Neural cell (in vitro differentiated cells): Measurements from ENCODE around the gene RBFOX2. TPM values are rescaled to one million over a fixed set of nuclear protein-coding genes. Genes with fewer than 3 reads are reported as not detected.

Source experiments
- H2AFZ ChIP-seq: fragments of 200-600, 300-800 bp; sonication (generic), shearing (Covaris generic); 2 replicates; pipeline ENCODE4 v1.6.0; 2014; ENCODE audit warnings: low read depth, mild to moderate bottlenecking, antibody characterized with exemption, low read length, moderate library complexity
- H3F3A ChIP-seq: fragments of 200-600 bp; shearing (Covaris generic); 2 replicates; pipeline ENCODE4 v1.6.1; 2016; ENCODE audit warnings: mild to moderate bottlenecking, moderate library complexity, mixed read lengths, antibody characterized with exemption, low read length; ENCODE audit not compliant: insufficient read depth, poor library complexity, severe bottlenecking
- H3K27ac ChIP-seq: fragments of 200-600, 300-800 bp; sonication (generic), shearing (Covaris generic); 2 replicates; pipeline ENCODE4 v1.5.1; 2014; ENCODE audit warnings: mild to moderate bottlenecking, low read length, moderate library complexity
- H3K27me3 ChIP-seq: fragments of 300-800, 200-600 bp; sonication (generic), shearing (Covaris generic); 2 replicates; pipeline ENCODE4 v1.6.0; 2014; ENCODE audit warnings: mild to moderate bottlenecking, low read depth, low read length, moderate library complexity; ENCODE audit not compliant: insufficient read depth
- H3K36me3 ChIP-seq: fragments of 300-800, 200-600 bp; sonication (generic), shearing (Covaris generic); 2 replicates; pipeline ENCODE4 v1.5.1; 2014; ENCODE audit warnings: mild to moderate bottlenecking, antibody characterized with exemption, low read length, moderate library complexity; ENCODE audit not compliant: insufficient read depth
- H3K4me2 ChIP-seq: fragments of 300-800, 200-600 bp; sonication (generic), shearing (Covaris generic); 2 replicates; pipeline ENCODE4 v1.6.0; 2014; ENCODE audit warnings: mild to moderate bottlenecking, low read length
- H3K4me3 ChIP-seq: fragments of 300-800, 200-600 bp; sonication (generic), shearing (Covaris generic); 2 replicates; pipeline ENCODE4 v1.5.1; 2014; ENCODE audit warnings: mild to moderate bottlenecking, low read length, moderate library complexity
- H3K79me2 ChIP-seq: fragments of 200-600 bp; shearing (Covaris generic); replicated peaks from 2 replicates; pipeline ENCODE4 v1.6.0; 2014; ENCODE audit warnings: mild to moderate bottlenecking, low read length, moderate library complexity; ENCODE audit not compliant: insufficient read depth
- H3K9ac ChIP-seq: fragments of 300-800, 200-600 bp; sonication (generic), shearing (Covaris generic); 2 replicates; pipeline ENCODE4 v1.6.1; 2016; ENCODE audit warnings: mild to moderate bottlenecking, low read length, mixed read lengths
- H3K9me2 ChIP-seq: fragments of 200-600 bp; shearing (Covaris generic); 2 replicates; pipeline ENCODE4 v1.6.1; 2016; ENCODE audit warnings: mild to moderate bottlenecking, low read length, mixed read lengths; ENCODE audit not compliant: insufficient read depth
- H3K9me3 ChIP-seq: fragments of 200-600, 300-800 bp; sonication (generic), shearing (Covaris generic); 2 replicates; pipeline ENCODE4 v1.6.1; 2016; ENCODE audit warnings: mild to moderate bottlenecking, mixed run types, low read length, moderate library complexity, mixed read lengths
- H4K20me1 ChIP-seq: fragments of 200-600 bp; shearing (Covaris generic); 2 replicates; pipeline ENCODE4 v1.6.1; 2016; ENCODE audit warnings: mild to moderate bottlenecking, mixed run types; ENCODE audit not compliant: insufficient read depth
- EP300 ChIP-seq: fragments of 450-650 bp; conservative IDR thresholded peaks from 2 replicates; pipeline ENCODE4 v1.6.1; 2014; ENCODE audit warnings: antibody characterized with exemption, mild to moderate bottlenecking, moderate library complexity; ENCODE audit not compliant: poor library complexity, severe bottlenecking
- EZH2 ChIP-seq: fragments of 200-600, 300-800 bp; shearing (Covaris generic), sonication (generic); IDR thresholded peaks from 2 replicates; pipeline ENCODE4 v1.6.1; 2014; ENCODE audit warnings: antibody characterized with exemption, low read length, borderline replicate concordance, mild to moderate bottlenecking; ENCODE audit not compliant: insufficient read depth, poor library complexity, severe bottlenecking
- MXI1 ChIP-seq: fragments of 450-650 bp; conservative IDR thresholded peaks from 2 replicates; pipeline ENCODE4 v1.6.1; 2014; ENCODE audit warnings: antibody characterized with exemption, mild to moderate bottlenecking; ENCODE audit not compliant: poor library complexity, severe bottlenecking
- POLR2AphosphoS5 ChIP-seq: IDR thresholded peaks from 2 replicates; pipeline ENCODE4 v1.6.1; 2012
- RAD21 ChIP-seq: fragments of 450-650 bp; conservative IDR thresholded peaks from 2 replicates; pipeline ENCODE4 v1.6.1; 2014; ENCODE audit warnings: antibody characterized with exemption, mild to moderate bottlenecking, moderate library complexity
- SMC3 ChIP-seq: fragments of 450-650 bp; conservative IDR thresholded peaks from 2 replicates; pipeline ENCODE4 v1.6.1; 2014; ENCODE audit warnings: antibody characterized with exemption, mild to moderate bottlenecking, moderate library complexity; ENCODE audit not compliant: poor library complexity
- TAF1 ChIP-seq: IDR thresholded peaks from 2 replicates; pipeline ENCODE4 v1.6.1; 2012; ENCODE audit warnings: low read depth
- polyA plus RNA-seq: library from polyadenylated mRNA; depleted of rRNA; stranded (reverse); fragments of >200 nt; gene quantifications from 2 replicates; pipeline ENCODE4 v1.2.3, GENCODE V29; 2014
- TF ChIP-seq, protein P1 (sequence below): fragments of 450-650 bp; IDR thresholded peaks from 2 replicates; pipeline ENCODE4 v1.5.1; 2014; ENCODE audit warnings: antibody characterized with exemption, mild to moderate bottlenecking, moderate library complexity; ENCODE audit not compliant: poor library complexity, severe bottlenecking
- TF ChIP-seq, protein P2 (sequence below): IDR thresholded peaks from 2 replicates; pipeline ENCODE4 v1.6.1; 2012; ENCODE audit warnings: borderline replicate concordance

RBFOX2 gene
- polyA plus RNA-seq, 1 donor from 2014 or later, result 529 TPM

- Histone ChIP-seq H3K27ac (no peak overlapping the region), H4K20me1 (no peaks in the 10 kb centered on the region), H3K9ac (no peak overlapping the region), H3K9me3 (no peaks in the 10 kb centered on the region), H2AFZ (no peak overlapping the region), H3F3A (peaks cover 5% of the 10 kb centered on the region), H3K4me3 (no peak overlapping the region), H3K27me3 (no peaks in the 10 kb centered on the region), H3K36me3 (no peaks in the 10 kb centered on the region), H3K9me2 (no peaks in the 10 kb centered on the region), H3K4me2 (no peak overlapping the region), H3K79me2 (peaks cover 46% of the 10 kb centered on the region)
- TF ChIP-seq POLR2AphosphoS5 (no peak), EZH2 (no peak)
- TF ChIP-seq, protein P1, sequence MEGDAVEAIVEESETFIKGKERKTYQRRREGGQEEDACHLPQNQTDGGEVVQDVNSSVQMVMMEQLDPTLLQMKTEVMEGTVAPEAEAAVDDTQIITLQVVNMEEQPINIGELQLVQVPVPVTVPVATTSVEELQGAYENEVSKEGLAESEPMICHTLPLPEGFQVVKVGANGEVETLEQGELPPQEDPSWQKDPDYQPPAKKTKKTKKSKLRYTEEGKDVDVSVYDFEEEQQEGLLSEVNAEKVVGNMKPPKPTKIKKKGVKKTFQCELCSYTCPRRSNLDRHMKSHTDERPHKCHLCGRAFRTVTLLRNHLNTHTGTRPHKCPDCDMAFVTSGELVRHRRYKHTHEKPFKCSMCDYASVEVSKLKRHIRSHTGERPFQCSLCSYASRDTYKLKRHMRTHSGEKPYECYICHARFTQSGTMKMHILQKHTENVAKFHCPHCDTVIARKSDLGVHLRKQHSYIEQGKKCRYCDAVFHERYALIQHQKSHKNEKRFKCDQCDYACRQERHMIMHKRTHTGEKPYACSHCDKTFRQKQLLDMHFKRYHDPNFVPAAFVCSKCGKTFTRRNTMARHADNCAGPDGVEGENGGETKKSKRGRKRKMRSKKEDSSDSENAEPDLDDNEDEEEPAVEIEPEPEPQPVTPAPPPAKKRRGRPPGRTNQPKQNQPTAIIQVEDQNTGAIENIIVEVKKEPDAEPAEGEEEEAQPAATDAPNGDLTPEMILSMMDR, result no peak
These were observed 186.6 kb downstream of the RBFOX2 start for GRCh38 chr22:35841907-35842518.

GRCh38 chr22:35840302-35840739, 188.3 kb downstream of the RBFOX2 start:
- Histone ChIP-seq H3F3A (peaks cover 5% of the 10 kb centered on the region), H3K9ac (peak overlapping the region; percentile 85), H3K27me3 (no peaks in the 10 kb centered on the region), H2AFZ (no peak overlapping the region), H4K20me1 (no peaks in the 10 kb centered on the region), H3K4me2 (peak overlapping the region; percentile 13), H3K9me3 (no peaks in the 10 kb centered on the region), H3K27ac (peak overlapping the region; percentile 94), H3K79me2 (peaks cover 62% of the 10 kb centered on the region), H3K4me3 (peak overlapping the region; percentile 71), H3K36me3 (no peaks in the 10 kb centered on the region), H3K9me2 (no peaks in the 10 kb centered on the region)
- peak; percentile 87 for TF ChIP-seq MXI1
- TF ChIP-seq TAF1, result peak; percentile 24
- no peak for TF ChIP-seq RAD21
- TF ChIP-seq, protein P1, result no peak
- peak; percentile 81 for TF ChIP-seq POLR2AphosphoS5
- TF ChIP-seq EP300, result peak; percentile 56

DNA sequence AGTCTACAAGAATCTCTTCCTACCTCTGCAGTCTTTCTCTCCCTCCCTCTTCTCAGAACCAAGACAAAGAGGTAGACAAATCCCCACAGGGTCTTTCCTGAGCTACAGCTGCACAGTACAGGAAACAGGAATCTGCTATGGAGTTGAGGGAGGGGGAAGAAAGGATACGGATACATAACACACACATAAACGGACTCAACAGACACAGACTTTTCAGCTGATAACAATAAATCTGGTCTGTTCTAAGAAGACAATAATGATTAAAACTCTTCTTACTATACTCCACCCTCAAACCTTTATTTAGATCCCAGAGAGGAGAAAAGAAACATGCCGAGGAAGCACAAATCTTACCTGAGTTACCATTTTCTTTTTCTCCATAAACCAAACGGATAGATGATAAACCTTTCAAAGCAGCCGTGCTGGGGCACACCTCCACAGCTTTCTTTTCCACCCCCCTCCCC, 188.8 kb downstream of the RBFOX2 start:
- Histone ChIP-seq H3K36me3 (no peaks in the 10 kb centered on the region), H4K20me1 (no peaks in the 10 kb centered on the region), H3K79me2 (peaks cover 67% of the 10 kb centered on the region), H3F3A (peaks cover 5% of the 10 kb centered on the region), H3K27me3 (no peaks in the 10 kb centered on the region), H2AFZ (no peak overlapping the region), H3K9ac (peak overlapping the region; percentile 85), H3K9me3 (no peaks in the 10 kb centered on the region), H3K4me2 (peak overlapping the region; percentile 3), H3K9me2 (no peaks in the 10 kb centered on the region), H3K27ac (peak overlapping the region; percentile 94), H3K4me3 (peak overlapping the region; percentile 71)
- TF ChIP-seq RAD21, result no peak
- TF ChIP-seq TAF1, result peak; percentile 14
- TF ChIP-seq MXI1, result no peak
- TF ChIP-seq POLR2AphosphoS5, result peak; percentile 55
- no peak for TF ChIP-seq SMC3
- TF ChIP-seq, protein P1, result no peak
- TF ChIP-seq, protein P2, sequence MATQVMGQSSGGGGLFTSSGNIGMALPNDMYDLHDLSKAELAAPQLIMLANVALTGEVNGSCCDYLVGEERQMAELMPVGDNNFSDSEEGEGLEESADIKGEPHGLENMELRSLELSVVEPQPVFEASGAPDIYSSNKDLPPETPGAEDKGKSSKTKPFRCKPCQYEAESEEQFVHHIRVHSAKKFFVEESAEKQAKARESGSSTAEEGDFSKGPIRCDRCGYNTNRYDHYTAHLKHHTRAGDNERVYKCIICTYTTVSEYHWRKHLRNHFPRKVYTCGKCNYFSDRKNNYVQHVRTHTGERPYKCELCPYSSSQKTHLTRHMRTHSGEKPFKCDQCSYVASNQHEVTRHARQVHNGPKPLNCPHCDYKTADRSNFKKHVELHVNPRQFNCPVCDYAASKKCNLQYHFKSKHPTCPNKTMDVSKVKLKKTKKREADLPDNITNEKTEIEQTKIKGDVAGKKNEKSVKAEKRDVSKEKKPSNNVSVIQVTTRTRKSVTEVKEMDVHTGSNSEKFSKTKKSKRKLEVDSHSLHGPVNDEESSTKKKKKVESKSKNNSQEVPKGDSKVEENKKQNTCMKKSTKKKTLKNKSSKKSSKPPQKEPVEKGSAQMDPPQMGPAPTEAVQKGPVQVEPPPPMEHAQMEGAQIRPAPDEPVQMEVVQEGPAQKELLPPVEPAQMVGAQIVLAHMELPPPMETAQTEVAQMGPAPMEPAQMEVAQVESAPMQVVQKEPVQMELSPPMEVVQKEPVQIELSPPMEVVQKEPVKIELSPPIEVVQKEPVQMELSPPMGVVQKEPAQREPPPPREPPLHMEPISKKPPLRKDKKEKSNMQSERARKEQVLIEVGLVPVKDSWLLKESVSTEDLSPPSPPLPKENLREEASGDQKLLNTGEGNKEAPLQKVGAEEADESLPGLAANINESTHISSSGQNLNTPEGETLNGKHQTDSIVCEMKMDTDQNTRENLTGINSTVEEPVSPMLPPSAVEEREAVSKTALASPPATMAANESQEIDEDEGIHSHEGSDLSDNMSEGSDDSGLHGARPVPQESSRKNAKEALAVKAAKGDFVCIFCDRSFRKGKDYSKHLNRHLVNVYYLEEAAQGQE, result peak; percentile 66
